ENCODE results near the gene SYNPO.

DNA sequence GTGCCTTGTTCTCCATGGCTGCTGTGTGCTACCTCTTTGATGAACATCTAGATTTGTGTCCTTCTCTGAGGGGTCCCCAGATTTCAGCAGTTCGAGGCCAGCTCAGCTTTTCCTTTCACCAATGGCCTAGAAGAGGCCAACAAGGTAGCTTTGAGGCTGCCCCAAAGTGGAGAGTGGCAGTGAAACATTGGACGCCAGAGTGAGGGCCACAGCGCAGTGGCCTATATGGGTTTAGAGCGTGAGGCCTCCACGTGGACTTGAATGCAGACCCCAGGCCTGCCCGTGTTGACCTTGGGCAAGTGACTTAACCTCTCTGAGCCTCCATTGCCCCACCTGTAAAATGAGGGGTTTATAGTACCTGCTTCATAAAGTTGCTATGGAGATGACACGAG lies 32.4 kb downstream of the SYNPO start:
- TF ChIP-seq, protein P1, sequence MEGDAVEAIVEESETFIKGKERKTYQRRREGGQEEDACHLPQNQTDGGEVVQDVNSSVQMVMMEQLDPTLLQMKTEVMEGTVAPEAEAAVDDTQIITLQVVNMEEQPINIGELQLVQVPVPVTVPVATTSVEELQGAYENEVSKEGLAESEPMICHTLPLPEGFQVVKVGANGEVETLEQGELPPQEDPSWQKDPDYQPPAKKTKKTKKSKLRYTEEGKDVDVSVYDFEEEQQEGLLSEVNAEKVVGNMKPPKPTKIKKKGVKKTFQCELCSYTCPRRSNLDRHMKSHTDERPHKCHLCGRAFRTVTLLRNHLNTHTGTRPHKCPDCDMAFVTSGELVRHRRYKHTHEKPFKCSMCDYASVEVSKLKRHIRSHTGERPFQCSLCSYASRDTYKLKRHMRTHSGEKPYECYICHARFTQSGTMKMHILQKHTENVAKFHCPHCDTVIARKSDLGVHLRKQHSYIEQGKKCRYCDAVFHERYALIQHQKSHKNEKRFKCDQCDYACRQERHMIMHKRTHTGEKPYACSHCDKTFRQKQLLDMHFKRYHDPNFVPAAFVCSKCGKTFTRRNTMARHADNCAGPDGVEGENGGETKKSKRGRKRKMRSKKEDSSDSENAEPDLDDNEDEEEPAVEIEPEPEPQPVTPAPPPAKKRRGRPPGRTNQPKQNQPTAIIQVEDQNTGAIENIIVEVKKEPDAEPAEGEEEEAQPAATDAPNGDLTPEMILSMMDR (IDR thresholded peaks at IDR 0.05; ENCODE audit: low read depth, low read length, poor library complexity, severe bottlenecking): no peak
- TF ChIP-seq EZH2phosphoT487 (IDR thresholded peaks at IDR 0.05; ENCODE audit: borderline replicate concordance, low read length): no peak

Data from DOHH2 (cell line).